IMR-90 (cell line): Measurements from ENCODE around the gene NIPBL. TPM values are rescaled to one million over a fixed set of nuclear protein-coding genes. Genes with fewer than 3 reads are reported as not detected.

Experiments used
- ATAC-seq: fragments of 200-7000 bp; cut with Tn5 transposase; 2 replicates; pipeline ENCODE4 v1.9.1; 2020; ENCODE audit warnings: low read depth, mild to moderate bottlenecking, moderate library complexity
- BruUV-seq: library from RNA; stranded (reverse); fragments of 400-500 nt; replicated peaks from 2 replicates; lab custom pipeline; 2021; lab: Mats Ljungman, UMichigan
- CTCF ChIA-PET: fragments of 300-600 bp; formaldehyde crosslinking; extraction: SDS; loops from one replicate; lab custom pipeline; 2021; ENCODE audit warnings: antibody characterized with exemption; lab: Yijun Ruan, JAX
- POLR2A ChIA-PET: fragments of 300-600 bp; sonication (Branson Sonifier 250); formaldehyde crosslinking; loops from one replicate; lab custom pipeline; 2022; ENCODE audit warnings: antibody characterized with exemption; ENCODE audit not compliant: unreplicated experiment; lab: Charles Lee
- DNase-seq: peaks from one replicate; pipeline ENCODE4 v3.0.0; 2013
- H2AFZ ChIP-seq: replicated peaks from 2 replicates; pipeline ENCODE3; 2013; ENCODE audit warnings: low read length, mild to moderate bottlenecking; ENCODE audit not compliant: poor library complexity
- H2AK5ac ChIP-seq: 2 replicates; pipeline ENCODE4 v1.6.1; 2013; ENCODE audit warnings: low read depth, low read length, inconsistent platforms
- H2AK9ac ChIP-seq: replicated peaks from 2 replicates; pipeline ENCODE3; 2013; ENCODE audit warnings: mild to moderate bottlenecking, low read depth, low read length, moderate library complexity; ENCODE audit not compliant: poor library complexity
- H2BK120ac ChIP-seq: 2 replicates; pipeline ENCODE4 v1.6.1; 2013; ENCODE audit warnings: low read depth, low read length, inconsistent platforms
- H2BK15ac ChIP-seq: 3 replicates; pipeline ENCODE4 v1.6.1; 2013; ENCODE audit warnings: low read depth, low read length, inconsistent platforms
- H2BK20ac ChIP-seq: 2 replicates; pipeline ENCODE4 v1.6.1; 2013; ENCODE audit warnings: low read depth, mild to moderate bottlenecking, inconsistent platforms, low read length, moderate library complexity
- H2BK5ac ChIP-seq: 2 replicates; pipeline ENCODE4 v1.6.1; 2013; ENCODE audit warnings: mild to moderate bottlenecking, low read depth, low read length, inconsistent platforms; ENCODE audit not compliant: poor library complexity, severe bottlenecking
- H3K14ac ChIP-seq: replicated peaks from 2 replicates; pipeline ENCODE4 v1.6.1; 2013; ENCODE audit warnings: low read depth, low read length, inconsistent platforms
- H3K18ac ChIP-seq: 2 replicates; pipeline ENCODE4 v1.6.1; 2013; ENCODE audit warnings: low read depth, low read length, control low read depth
- H3K23ac ChIP-seq: 2 replicates; pipeline ENCODE4 v1.6.1; 2013; ENCODE audit warnings: low read depth, low read length, inconsistent platforms
- H3K27ac ChIP-seq: 2 replicates; pipeline ENCODE4 v1.5.1; 2013; ENCODE audit warnings: mild to moderate bottlenecking, control low read depth, low read length; ENCODE audit not compliant: insufficient read depth
- H3K27me3 ChIP-seq: 2 replicates; pipeline ENCODE4 v1.6.1; 2013; ENCODE audit warnings: low read length; ENCODE audit not compliant: control insufficient read depth, insufficient read depth
- H3K36me3 ChIP-seq: 2 replicates; pipeline ENCODE4 v1.6.1; 2013; ENCODE audit warnings: low read length, mixed read lengths; ENCODE audit not compliant: control insufficient read depth, insufficient read depth
- H3K4ac ChIP-seq: 2 replicates; pipeline ENCODE4 v1.6.1; 2013; ENCODE audit warnings: low read depth, low read length, inconsistent platforms
- H3K4me1 ChIP-seq: 2 replicates; pipeline ENCODE4 v1.6.1; 2013; ENCODE audit warnings: low read length, mixed read lengths; ENCODE audit not compliant: control insufficient read depth, insufficient read depth
- H3K4me2 ChIP-seq: 2 replicates; pipeline ENCODE4 v1.6.1; 2013; ENCODE audit warnings: low read depth, mild to moderate bottlenecking, control low read depth, low read length, moderate library complexity
- H3K4me3 ChIP-seq: 2 replicates; pipeline ENCODE4 v1.5.1; 2013; ENCODE audit warnings: low read depth, mild to moderate bottlenecking, control low read depth, low read length, moderate library complexity; ENCODE audit not compliant: insufficient read depth
- H3K56ac ChIP-seq: 2 replicates; pipeline ENCODE4 v1.6.1; 2013; ENCODE audit warnings: low read length, inconsistent platforms; ENCODE audit not compliant: insufficient read depth; ENCODE audit errors: extremely low read depth
- H3K79me1 ChIP-seq, 2 experiments: 2 replicates each; pipeline ENCODE4 v1.6.1; 2013; ENCODE audit warnings: low read length in 2 of 2, inconsistent platforms in 1 of 2, low read depth in 1 of 2
- H3K9ac ChIP-seq: 2 replicates; pipeline ENCODE4 v1.6.1; 2013; ENCODE audit warnings: low read depth, low read length, control low read depth
- H3K9me1 ChIP-seq: 2 replicates; pipeline ENCODE4 v1.6.1; 2013; ENCODE audit warnings: low read length, inconsistent platforms; ENCODE audit not compliant: insufficient read depth
- H3K9me3 ChIP-seq: 2 replicates; pipeline ENCODE4 v1.6.1; 2013; ENCODE audit warnings: low read length; ENCODE audit not compliant: control insufficient read depth, insufficient read depth
- H4K20me1 ChIP-seq: 2 replicates; pipeline ENCODE4 v1.6.1; 2013; ENCODE audit warnings: low read length, inconsistent platforms; ENCODE audit not compliant: insufficient read depth
- H4K5ac ChIP-seq: 2 replicates; pipeline ENCODE4 v1.6.1; 2013; ENCODE audit warnings: mild to moderate bottlenecking, low read depth, low read length, control low read depth
- H4K8ac ChIP-seq, 2 experiments: 2 replicates each; pipeline ENCODE4 v1.6.1; 2013; ENCODE audit warnings: low read depth in 2 of 2, low read length in 2 of 2, control low read depth in 1 of 2, inconsistent platforms in 1 of 2
- H4K91ac ChIP-seq: 2 replicates; pipeline ENCODE4 v1.6.1; 2013; ENCODE audit warnings: low read depth, low read length, inconsistent platforms; ENCODE audit not compliant: insufficient read depth
- BHLHE40 ChIP-seq: fragments of 150-350 bp; IDR thresholded peaks from 2 replicates; pipeline ENCODE4 v1.6.1; 2016; ENCODE audit warnings: mild to moderate bottlenecking, low read depth, low read length
- CHD1 ChIP-seq: IDR thresholded peaks from 2 replicates; pipeline ENCODE4 v1.6.1; 2012; ENCODE audit warnings: low read depth, low read length, improper control_type of control experiment
- FOS ChIP-seq: fragments of 150-350 bp; IDR thresholded peaks from 2 replicates; pipeline ENCODE4 v1.6.1; 2016; ENCODE audit warnings: low read depth, low read length
- MAFK ChIP-seq: IDR thresholded peaks from 2 replicates; pipeline ENCODE4 v1.6.1; 2012; ENCODE audit warnings: low read depth, low read length, improper control_type of control experiment
- MAZ ChIP-seq: IDR thresholded peaks from 2 replicates; pipeline ENCODE4 v1.6.1; 2012; ENCODE audit warnings: low read depth, mild to moderate bottlenecking, low read length, improper control_type of control experiment, moderate library complexity, borderline replicate concordance
- MXI1 ChIP-seq: IDR thresholded peaks from 2 replicates; pipeline ENCODE4 v1.6.1; 2012; ENCODE audit warnings: low read depth, mild to moderate bottlenecking, low read length, moderate library complexity, borderline replicate concordance
- NFE2L2 ChIP-seq: fragments of 150-350 bp; IDR thresholded peaks from 2 replicates; pipeline ENCODE4 v1.6.1; 2016; ENCODE audit warnings: low read depth, mild to moderate bottlenecking, low read length
- POLR2A ChIP-seq: IDR thresholded peaks from 2 replicates; pipeline ENCODE4 v1.6.1; 2012; ENCODE audit warnings: mild to moderate bottlenecking, low read depth, low read length
- RAD21 ChIP-seq: IDR thresholded peaks from 2 replicates; pipeline ENCODE4 v1.6.1; 2012; ENCODE audit warnings: low read length, improper control_type of control experiment
- RCOR1 ChIP-seq: IDR thresholded peaks from 2 replicates; pipeline ENCODE4 v1.6.1; 2012; ENCODE audit warnings: mild to moderate bottlenecking, low read length, improper control_type of control experiment; ENCODE audit not compliant: insufficient replicate concordance
- RFX5 ChIP-seq: IDR thresholded peaks from 2 replicates; pipeline ENCODE4 v1.8.0; 2012; ENCODE audit warnings: low read depth, mild to moderate bottlenecking, low read length, moderate library complexity
- SMC3 ChIP-seq: fragments of 150-350 bp; IDR thresholded peaks from 2 replicates; pipeline ENCODE4 v1.6.1; 2016; ENCODE audit warnings: low read depth, mild to moderate bottlenecking, antibody characterized with exemption, low read length, moderate library complexity
- WGBS, 2 experiments: methylation state at CpG; one replicate each; pipeline versions ENCODE4 v1.1.5 to v1.1.7; 2013; ENCODE audit warnings: missing lambda C conversion rate in 2 of 2; ENCODE audit not compliant: insufficient read length in 1 of 2; ENCODE audit errors: extremely low coverage in 2 of 2; 5-methylcytosine and 5-hydroxymethylcytosine counted together
- dilution Hi-C: fragments of 300-500 bp; cut with HindIII; formaldehyde crosslinking; loops from one replicate; pipeline ENCODE4 v1.14.3; 2018; ENCODE audit warnings: low sequenced_read_pairs; ENCODE audit not compliant: unreplicated experiment
- in situ Hi-C: fragments of 300-500 bp; cut with MboI; formaldehyde crosslinking; loops from 3 replicates; pipeline ENCODE4 v1.14.3; 2019; ENCODE audit warnings: low sequenced_read_pairs, inconsistent platforms, mixed read lengths
- intact Hi-C: fragments of 100-400 bp; cut with micrococcal nuclease; formaldehyde crosslinking; loops from 2 replicates; pipeline ENCODE4 v1.10.0; 2022
- polyA plus RNA-seq, 3 experiments: library from polyadenylated mRNA; depleted of rRNA; stranded (reverse); fragments of >200 nt; gene quantifications; 2 replicates each; pipeline ENCODE4 v1.2.3, GENCODE V29; 2012; ENCODE audit warnings: low replicate concordance in 1 of 3
- total RNA-seq: library from RNA; depleted of rRNA; stranded (reverse); fragments of >200 nt; gene quantifications from 2 replicates; pipeline ENCODE4 v1.2.3, GENCODE V29; 2012
- TF ChIP-seq, protein P1 (sequence below): fragments of 150-350 bp; IDR thresholded peaks from 2 replicates; pipeline ENCODE4 v1.6.1; 2016; ENCODE audit warnings: low read depth, mild to moderate bottlenecking, low read length, moderate library complexity, borderline replicate concordance

Gene NIPBL
- total and polyA plus RNA-seq, 2 of the 4 experiments (the other 2 are of a cell fraction) = 8.4 to 46.4 TPM

DNA sequence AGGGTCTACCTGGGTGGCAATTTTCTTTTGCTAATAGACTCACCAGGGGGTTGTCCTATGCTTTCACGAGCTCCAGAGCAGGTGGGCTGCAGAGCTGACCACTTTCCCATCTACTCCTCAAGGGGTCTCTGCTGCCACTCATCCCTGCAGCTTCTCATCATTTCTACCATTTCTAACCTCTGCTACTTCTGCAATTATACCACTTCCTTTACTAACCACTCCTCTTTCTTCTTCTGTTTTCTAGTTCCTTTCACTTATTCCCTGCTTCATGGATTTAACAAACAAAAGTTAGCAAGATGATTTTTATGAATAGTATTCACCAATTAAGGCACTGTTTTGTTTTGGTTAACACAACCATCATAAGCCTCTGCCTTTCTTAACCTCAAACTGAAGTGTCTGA, 34.5 kb upstream of the NIPBL start:
- no peak overlapping the region for H2BK15ac ChIP-seq
- ChIA-PET POLR2A (no interaction called here), CTCF (no interaction called here)
- no peak overlapping the region for H3K56ac ChIP-seq
- no peak overlapping the region for H3K18ac ChIP-seq
- DNase-seq (no peak), ATAC-seq (no peak)
- no TSS peak for BruUV-seq
- no peak overlapping the region for H2AFZ ChIP-seq
- H2BK20ac ChIP-seq = no peak overlapping the region
- H3K9ac ChIP-seq = no peak overlapping the region
- no peak for TF ChIP-seq POLR2A
- no peak for TF ChIP-seq RAD21
- TF ChIP-seq MXI1 = no peak
- no peak for TF ChIP-seq BHLHE40
- TF ChIP-seq, protein P1, sequence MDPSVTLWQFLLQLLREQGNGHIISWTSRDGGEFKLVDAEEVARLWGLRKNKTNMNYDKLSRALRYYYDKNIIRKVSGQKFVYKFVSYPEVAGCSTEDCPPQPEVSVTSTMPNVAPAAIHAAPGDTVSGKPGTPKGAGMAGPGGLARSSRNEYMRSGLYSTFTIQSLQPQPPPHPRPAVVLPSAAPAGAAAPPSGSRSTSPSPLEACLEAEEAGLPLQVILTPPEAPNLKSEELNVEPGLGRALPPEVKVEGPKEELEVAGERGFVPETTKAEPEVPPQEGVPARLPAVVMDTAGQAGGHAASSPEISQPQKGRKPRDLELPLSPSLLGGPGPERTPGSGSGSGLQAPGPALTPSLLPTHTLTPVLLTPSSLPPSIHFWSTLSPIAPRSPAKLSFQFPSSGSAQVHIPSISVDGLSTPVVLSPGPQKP = no peak
- TF ChIP-seq SMC3 = no peak
- TF ChIP-seq RCOR1 = no peak
- no peak for TF ChIP-seq RFX5
- TF ChIP-seq CHD1 = no peak
- TF ChIP-seq NFE2L2 = no peak
- no peak for TF ChIP-seq FOS
- no peak for TF ChIP-seq MAZ
- TF ChIP-seq MAFK = no peak
- H3K4ac ChIP-seq = no peak overlapping the region
- H2AK5ac ChIP-seq = no peak overlapping the region
- no peaks in the 10 kb centered on the region for H3K9me1 ChIP-seq
- H2BK5ac ChIP-seq = no peak overlapping the region
- dilution Hi-C loops (no loop called here), in situ Hi-C loops (no loop called here), intact Hi-C loops (no loop called here)
- no peaks in the 10 kb centered on the region for H3K79me1 ChIP-seq
- peaks cover 12% of the 10 kb centered on the region for H3K27me3 ChIP-seq
- no peaks in the 10 kb centered on the region for H3K9me3 ChIP-seq
- no CpG with 5 or more reads among the region's 1 CpG for WGBS, 2 experiments
- no peak overlapping the region for H2BK120ac ChIP-seq
- no peak overlapping the region for H3K4me2 ChIP-seq
- H3K36me3 ChIP-seq = no peaks in the 10 kb centered on the region
- H3K14ac ChIP-seq = no peak overlapping the region
- no peak overlapping the region for H3K23ac ChIP-seq
- H2AK9ac ChIP-seq = no peak overlapping the region
- H4K5ac ChIP-seq = no peak overlapping the region
- H3K4me3 ChIP-seq = no peak overlapping the region
- no peaks in the 10 kb centered on the region for H4K20me1 ChIP-seq
- no peaks in the 10 kb centered on the region for H3K4me1 ChIP-seq
- H3K27ac ChIP-seq = no peak overlapping the region
- no peak overlapping the region for H4K8ac ChIP-seq
- no peak overlapping the region for H4K91ac ChIP-seq
